ENCODE results near the gene NUP98.

- TF ChIP-seq CTCF (conservative IDR thresholded peaks at IDR 0.05; ENCODE audit: low read length) (no peak), EZH2phosphoT487 (IDR thresholded peaks at IDR 0.05; ENCODE audit: borderline replicate concordance) (no peak)
Measured at GRCh38 chr11:3836903-3837302, 39.5 kb upstream of the NUP98 start.
